Esophagus muscularis mucosa (tissue), 4 donors: ENCODE data around the gene SLC22A12.

ENCODE experiments used
- CTCF ChIP-seq, 3 experiments: fragments of 200-600 bp in 2 of 3; fragments of 450-650 bp in 1 of 3; sonication (generic) in 2 of 3; IDR thresholded peaks; one replicate each; pipeline ENCODE4 v1.5.1; 2017 to 2019; ENCODE audit warnings: antibody characterized with exemption in 3 of 3, mild to moderate bottlenecking in 2 of 3, moderate library complexity in 1 of 3
- EP300 ChIP-seq: sonication (generic); formaldehyde crosslinking; IDR thresholded peaks from one replicate; pipeline ENCODE4 v1.6.1; 2017; ENCODE audit warnings: antibody characterized with exemption
- POLR2A ChIP-seq: fragments of 450-650 bp; IDR thresholded peaks from one replicate; pipeline ENCODE4 v1.6.1; 2017; ENCODE audit warnings: antibody characterized with exemption, moderate library complexity, mild to moderate bottlenecking, low read depth
- POLR2AphosphoS5 ChIP-seq, 2 donors: sonication (generic); formaldehyde crosslinking; IDR thresholded peaks; one replicate each; pipeline ENCODE4 v1.6.1; 2017; ENCODE audit warnings: antibody characterized with exemption in 2 of 2

- TF ChIP-seq CTCF (IDR thresholded peaks at IDR 0.05) = peak in 1 of 3 experiments; percentile 31
- TF ChIP-seq EP300 = no peak
- no peak for TF ChIP-seq POLR2A
- TF ChIP-seq POLR2AphosphoS5 (IDR thresholded peaks at IDR 0.05) = no peak
Observed at GRCh38 chr11:64650923-64651523, 60.0 kb downstream of the SLC22A12 start.
